ENCODE measurements around the gene MICAL2. TPM values are rescaled to one million over a fixed set of nuclear protein-coding genes. Genes with fewer than 3 reads are reported as not detected.

Gene MICAL2
- total RNA-seq, 1 donor from 2014 or later, result 197 TPM

DNA sequence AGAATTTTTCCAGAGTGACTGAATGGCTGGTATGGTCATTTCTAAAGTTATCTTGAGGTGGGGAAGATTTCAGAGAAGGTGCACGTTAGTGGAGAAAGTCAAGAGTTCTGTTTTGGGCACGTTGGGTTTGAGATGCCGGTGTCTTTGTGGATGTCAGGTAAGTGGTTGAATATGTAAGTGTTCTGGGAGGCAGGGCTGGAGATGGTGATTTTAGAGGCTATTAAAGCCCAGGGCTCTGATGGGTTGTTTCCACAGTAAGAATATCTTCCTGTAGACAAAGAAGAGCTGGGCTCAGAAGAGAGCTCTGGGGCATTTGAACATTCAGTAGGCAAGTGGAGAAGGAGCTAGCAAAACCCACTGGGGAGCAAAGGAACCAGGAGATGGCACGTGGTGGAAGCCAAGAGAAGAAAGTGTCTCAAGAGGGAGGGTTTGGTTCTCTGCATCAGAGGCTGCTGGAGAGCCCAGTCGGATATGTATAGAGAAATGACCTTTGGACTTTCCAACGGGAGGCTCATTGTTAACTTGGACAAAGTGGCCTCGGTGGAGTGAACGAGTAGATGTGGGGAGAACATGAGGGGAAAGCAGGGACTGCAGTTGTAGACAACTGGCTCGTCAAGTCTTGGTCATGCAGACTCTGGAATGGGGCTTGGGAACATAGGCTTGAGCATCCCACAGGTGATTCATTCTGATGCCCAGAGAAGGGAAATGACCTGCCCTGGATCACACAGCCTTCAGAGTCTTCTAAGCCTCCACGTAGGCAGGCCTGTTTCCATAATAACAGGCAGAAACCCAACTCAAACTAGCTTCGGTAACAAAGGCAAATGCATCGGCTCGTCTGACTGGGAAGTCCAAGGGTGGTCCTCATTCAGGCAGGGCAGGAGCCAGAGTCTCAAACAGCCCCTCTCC, 168.6 kb downstream of the MICAL2 start:
- Histone ChIP-seq H3K27me3 (no peaks in the 10 kb centered on the region), H3K4me3 (no peak overlapping the region), H3K4me1 (peaks cover 3% of the 10 kb centered on the region), H3K27ac (no peak overlapping the region), H3K9me3 (no peaks in the 10 kb centered on the region), H3K36me3 (no peaks in the 10 kb centered on the region)
- TF ChIP-seq, protein P1, sequence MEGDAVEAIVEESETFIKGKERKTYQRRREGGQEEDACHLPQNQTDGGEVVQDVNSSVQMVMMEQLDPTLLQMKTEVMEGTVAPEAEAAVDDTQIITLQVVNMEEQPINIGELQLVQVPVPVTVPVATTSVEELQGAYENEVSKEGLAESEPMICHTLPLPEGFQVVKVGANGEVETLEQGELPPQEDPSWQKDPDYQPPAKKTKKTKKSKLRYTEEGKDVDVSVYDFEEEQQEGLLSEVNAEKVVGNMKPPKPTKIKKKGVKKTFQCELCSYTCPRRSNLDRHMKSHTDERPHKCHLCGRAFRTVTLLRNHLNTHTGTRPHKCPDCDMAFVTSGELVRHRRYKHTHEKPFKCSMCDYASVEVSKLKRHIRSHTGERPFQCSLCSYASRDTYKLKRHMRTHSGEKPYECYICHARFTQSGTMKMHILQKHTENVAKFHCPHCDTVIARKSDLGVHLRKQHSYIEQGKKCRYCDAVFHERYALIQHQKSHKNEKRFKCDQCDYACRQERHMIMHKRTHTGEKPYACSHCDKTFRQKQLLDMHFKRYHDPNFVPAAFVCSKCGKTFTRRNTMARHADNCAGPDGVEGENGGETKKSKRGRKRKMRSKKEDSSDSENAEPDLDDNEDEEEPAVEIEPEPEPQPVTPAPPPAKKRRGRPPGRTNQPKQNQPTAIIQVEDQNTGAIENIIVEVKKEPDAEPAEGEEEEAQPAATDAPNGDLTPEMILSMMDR (IDR thresholded peaks at IDR 0.05), result no peak
- intact Hi-C loops (cut with DNase I), result loop anchor here (5.0 to 10.0 kb wide), 2 partner anchors 227 to 484 kb away; no protein-coding TSS in a partner anchor
- DNase-seq (no peak), ATAC-seq (no peak)

DNA sequence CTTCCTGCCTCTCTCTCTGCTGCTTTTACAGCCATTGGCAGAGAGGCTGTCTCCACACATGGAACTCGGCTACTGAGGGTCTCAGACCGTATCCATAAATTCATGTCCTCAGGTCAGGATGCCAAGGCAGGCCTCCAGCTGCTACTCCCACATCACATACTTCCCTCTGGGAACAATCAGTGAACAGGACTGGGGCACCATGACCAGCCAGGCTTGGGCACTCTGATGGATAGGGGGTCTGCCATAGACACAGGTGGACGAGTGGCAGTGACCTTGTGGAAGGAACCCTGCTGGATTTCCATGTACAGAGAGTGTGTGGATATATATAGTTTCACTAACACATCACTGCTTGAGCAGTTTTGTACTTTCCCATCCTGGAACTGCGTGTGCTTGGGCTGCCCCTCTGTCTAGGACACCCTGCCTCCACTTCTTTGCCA, 169.3 kb downstream of the MICAL2 start:
- no peak for DNase-seq
- intact Hi-C loops (cut with DNase I), result loop anchor here (5.0 to 10.0 kb wide), 2 partner anchors 227 to 485 kb away; no protein-coding TSS in a partner anchor
- TF ChIP-seq, protein P1 (IDR thresholded peaks at IDR 0.05), result no peak
- H3K27me3 ChIP-seq, result no peaks in the 10 kb centered on the region
- H3K4me3 ChIP-seq, result no peak overlapping the region
- no peak for ATAC-seq
- peaks cover 3% of the 10 kb centered on the region for H3K4me1 ChIP-seq
- no peaks in the 10 kb centered on the region for H3K9me3 ChIP-seq
- no peaks in the 10 kb centered on the region for H3K36me3 ChIP-seq
- H3K27ac ChIP-seq, result no peak overlapping the region

DNA sequence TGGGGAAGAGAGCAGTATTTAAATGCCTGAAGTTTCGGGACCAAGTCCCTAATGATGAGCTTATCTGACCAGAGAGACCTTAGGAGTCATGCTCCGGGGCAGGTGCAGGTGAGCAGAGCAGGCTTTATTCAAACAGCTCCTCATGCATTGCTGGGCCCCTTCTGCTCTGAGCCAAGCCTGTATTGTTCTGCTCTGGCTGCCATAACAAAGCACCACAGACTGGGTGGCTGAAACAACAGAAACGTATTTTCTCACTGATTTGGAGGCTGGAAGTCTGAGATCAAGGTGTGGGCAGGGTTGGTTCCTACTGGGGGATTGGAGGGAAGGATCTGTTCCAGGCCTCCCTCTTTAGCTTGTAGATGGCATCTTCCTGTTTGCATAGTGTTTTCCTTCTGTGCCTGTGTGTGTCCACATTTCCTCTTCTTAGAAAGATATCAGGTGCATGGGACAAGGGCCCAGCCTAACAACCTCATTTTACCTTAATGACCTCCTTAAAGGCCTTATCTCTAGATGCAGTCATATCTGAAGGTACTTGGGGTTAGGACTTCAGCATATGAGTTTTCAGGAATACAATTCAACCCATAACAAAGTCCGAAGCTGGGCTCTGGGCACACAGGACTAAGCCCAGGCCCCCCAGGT, 169.9 kb downstream of the MICAL2 start:
- ATAC-seq, result peak; percentile 55
- no peak overlapping the region for H3K27ac ChIP-seq
- intact Hi-C loops (cut with DNase I), result no loop called here

DNA sequence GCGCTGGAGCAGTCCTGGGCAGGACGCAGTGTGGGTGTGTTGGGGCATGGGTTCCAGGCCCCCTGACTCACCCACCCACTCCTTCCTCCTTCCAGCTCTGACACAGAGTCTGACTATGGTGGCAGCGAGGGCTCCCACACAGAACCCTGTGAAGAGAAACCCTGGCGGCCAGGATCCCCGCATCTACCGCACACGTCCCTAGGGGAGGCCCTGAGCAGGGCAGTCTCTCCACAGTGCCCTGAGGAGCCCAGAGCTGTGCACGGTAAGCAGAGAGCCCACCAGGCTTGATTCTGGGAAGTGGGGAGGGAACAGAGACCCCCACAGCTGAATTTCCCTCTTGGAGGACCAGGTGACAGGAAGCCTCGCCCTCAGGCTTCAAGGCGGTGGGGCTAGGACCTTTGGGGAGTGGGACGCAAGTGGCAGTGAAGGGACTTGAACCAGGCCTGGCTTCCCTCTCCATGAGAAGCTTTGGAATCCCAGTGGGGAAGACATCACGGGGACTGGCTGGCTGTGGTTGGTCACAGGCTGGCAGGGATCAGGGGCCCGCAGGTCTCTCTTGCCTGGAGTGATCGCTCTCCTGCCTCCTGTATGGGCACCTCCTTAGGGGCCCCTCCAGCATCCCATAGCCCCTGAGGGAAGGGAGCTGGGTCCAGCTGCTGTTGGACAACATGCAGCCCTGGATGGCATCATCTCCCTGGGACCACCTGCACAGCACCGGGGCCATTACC, 170.6 kb downstream of the MICAL2 start:
- Histone ChIP-seq H3K9me3 (no peaks in the 10 kb centered on the region), H3K27ac (no peak overlapping the region), H3K4me3 (no peak overlapping the region), H3K27me3 (no peaks in the 10 kb centered on the region), H3K4me1 (peaks cover 6% of the 10 kb centered on the region), H3K36me3 (no peaks in the 10 kb centered on the region)
- ATAC-seq (peak; percentile 2), DNase-seq (no peak)
- TF ChIP-seq, protein P1 (IDR thresholded peaks at IDR 0.05), result no peak
- intact Hi-C loops (cut with DNase I), result no loop called here

More for the DNA sequence above, 169.9 kb downstream of the MICAL2 start:
- Histone ChIP-seq H3K36me3 (no peaks in the 10 kb centered on the region), H3K27me3 (no peaks in the 10 kb centered on the region), H3K9me3 (no peaks in the 10 kb centered on the region), H3K4me1 (peaks cover 3% of the 10 kb centered on the region), H3K4me3 (no peak overlapping the region)
- DNase-seq, result no peak
- TF ChIP-seq, protein P1 (IDR thresholded peaks at IDR 0.05), result no peak

Data from upper lobe of right lung (tissue), 1 donor.